Kidney (tissue), 14 donors: ENCODE results near the gene PDK2. TPM values are rescaled to one million over a fixed set of nuclear protein-coding genes. Genes with fewer than 3 reads are reported as not detected.
A peak's percentile ranks its signal among the peaks of the same experiment; 100 is the strongest.

Experiments
- DNase-seq, 5 donors: peaks; one replicate each; pipeline ENCODE4 v3.0.0-alpha.2; 2013 to 2020
- FAIRE-seq: peaks from 2 replicates; lab custom pipeline; 2012; peaks lifted over from hg19 to GRCh38; lab: Jason Lieb, UNC
- H3K27ac ChIP-seq, 2 donors: one replicate each; pipeline ENCODE4 v1.7.0; 2013; ENCODE audit warnings: low read depth in 2 of 2, low read length in 2 of 2, inconsistent platforms in 1 of 2
- H3K27me3 ChIP-seq: one replicate; pipeline ENCODE4 v1.7.1; 2013; ENCODE audit warnings: low read length, inconsistent platforms; ENCODE audit not compliant: control insufficient read depth, insufficient read depth
- H3K36me3 ChIP-seq, 3 donors: one replicate each; pipeline versions ENCODE4 v1.7.0 to v1.7.1; 2013; ENCODE audit warnings: low read length in 3 of 3, control low read depth in 1 of 3, inconsistent platforms in 1 of 3; ENCODE audit not compliant: insufficient read depth in 3 of 3, control insufficient read depth in 2 of 3
- H3K4me1 ChIP-seq, 3 donors: one replicate each; pipeline versions ENCODE4 v1.7.0 to v1.7.1; 2013; ENCODE audit warnings: low read length in 3 of 3, inconsistent platforms in 1 of 3, low read depth in 1 of 3; ENCODE audit not compliant: control insufficient read depth in 2 of 3, insufficient read depth in 2 of 3
- H3K4me3 ChIP-seq, 3 donors: one replicate each; pipeline versions ENCODE4 v1.7.0 to v1.8.1; 2013; ENCODE audit warnings: low read length in 3 of 3, control low read depth in 1 of 3, inconsistent platforms in 1 of 3
- H3K9ac ChIP-seq, 3 donors: one replicate each; pipeline versions ENCODE4 v1.7.0 to v1.7.1; 2013; ENCODE audit warnings: low read length in 3 of 3, control low read depth in 1 of 3, inconsistent platforms in 1 of 3
- H3K9me3 ChIP-seq, 3 donors: one replicate each; pipeline versions ENCODE4 v1.7.0 to v1.7.1; 2013; ENCODE audit warnings: low read length in 3 of 3, control low read depth in 1 of 3, inconsistent platforms in 1 of 3; ENCODE audit not compliant: control insufficient read depth in 2 of 3, insufficient read depth in 1 of 3
- CTCF ChIP-seq: IDR thresholded peaks from 3 replicates; pipeline ENCODE4 v1.5.1; 2012; ENCODE audit warnings: mild to moderate bottlenecking, moderate library complexity, borderline replicate concordance; ENCODE audit not compliant: insufficient read depth; ENCODE audit errors: extremely low read depth
- intact Hi-C: fragments of 100-400 bp; cut with DNase I; formaldehyde crosslinking; loops from one replicate; pipeline ENCODE4 v1.11.1; 2022
- polyA plus RNA-seq: library from polyadenylated mRNA; stranded (reverse); fragments of 350-450 nt; fragmentation: Illumina TruSeq; extraction: RNeasy Lipid Tissue Mini Kit (QIAGEN cat#74804); gene quantifications from one replicate; pipeline ENCODE4 v1.2.3, GENCODE V29; 2014; ENCODE audit warnings: low read depth, low replicate concordance; ENCODE audit not compliant: insufficient read depth
- total RNA-seq: library from RNA; stranded (reverse); fragmentation: NEBNext Ultra II Directional; extraction: Animal tissue kit (Norgen Biotek cat#: 25700); gene quantifications from one replicate; pipeline ENCODE4 v1.2.1, GENCODE V29; 2021
- donor health status: control.
- donor health status: control.
- donor health status: control.
- donor health status: control.
- donor health status: control.
- donor health status: DM: yes; HTN: yes; CAD: no.
- donor health status: Normal renal cell carcinoma (clear cell type).

Gene PDK2
- total and polyA plus RNA-seq, 2 donors from 2014 or later = 41.9 to 121 TPM

- Histone ChIP-seq H3K36me3 (no peaks in the 10 kb centered on the region), H3K9ac (no peak overlapping the region), H3K27me3 (no peaks in the 10 kb centered on the region), H3K27ac (peak overlapping the region; percentile 54 to 78), H3K4me3 (no peak overlapping the region), H3K4me1 (peaks cover 10 to 27% (median 20%) of the 10 kb centered on the region in 3 donors), H3K9me3 (no peaks in the 10 kb centered on the region)
- intact Hi-C loops = no loop called here
- TF ChIP-seq CTCF = no peak
- DNase-seq (peak in 1 of 5 donors; percentile 18), FAIRE-seq (no peak)
These were observed 42.8 kb upstream of the PDK2 start for GRCh38 chr17:50052241-50052796.

- Histone ChIP-seq H3K4me3 (no peak overlapping the region), H3K36me3 (no peaks in the 10 kb centered on the region), H3K27ac (peak overlapping the region; percentile 54 to 78), H3K9me3 (no peaks in the 10 kb centered on the region), H3K9ac (no peak overlapping the region), H3K4me1 (peaks cover 10 to 28% (median 27%) of the 10 kb centered on the region in 3 donors), H3K27me3 (no peaks in the 10 kb centered on the region)
- TF ChIP-seq CTCF = no peak
- intact Hi-C loops = no loop called here
- DNase-seq = peak; percentile 90 to 96 (median 93)
- no peak for FAIRE-seq
These were observed 42.1 kb upstream of the PDK2 start for GRCh38 chr17:50052822-50053653.

DNA sequence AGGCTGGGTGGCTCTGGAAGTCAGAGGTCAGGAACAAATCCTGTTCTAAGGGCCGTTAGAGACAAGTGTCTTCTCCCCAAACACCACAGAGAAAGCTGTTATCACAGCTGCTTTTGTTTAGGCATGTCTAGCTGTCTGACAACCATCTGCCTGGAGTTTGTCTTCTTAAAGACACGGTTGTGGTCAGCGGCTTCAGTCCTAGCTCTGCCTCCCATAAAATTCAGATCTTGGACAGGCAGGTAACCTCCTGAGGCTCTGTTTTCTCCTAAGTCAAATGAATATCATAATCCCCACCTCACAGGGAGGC lies 41.5 kb upstream of the PDK2 start:
- intact Hi-C loops = no loop called here
- H3K36me3 ChIP-seq = no peaks in the 10 kb centered on the region
- H3K27me3 ChIP-seq = no peaks in the 10 kb centered on the region
- no peak overlapping the region for H3K4me3 ChIP-seq
- DNase-seq (peak in 2 of 5 donors; percentile 67 to 83), FAIRE-seq (no peak)
- no peak overlapping the region for H3K9ac ChIP-seq
- peaks cover 10 to 34% (median 32%) of the 10 kb centered on the region in 3 donors for H3K4me1 ChIP-seq
- peak overlapping the region; percentile 54 to 78 for H3K27ac ChIP-seq
- TF ChIP-seq CTCF = no peak
- no peaks in the 10 kb centered on the region for H3K9me3 ChIP-seq
